PC-9 (cell line): ENCODE data around the gene RET.

ENCODE experiments used
- EZH2 ChIP-seq: fragments of 200-600 bp; sonication (generic); IDR thresholded peaks from 2 replicates; pipeline ENCODE4 v1.8.0; 2017; ENCODE audit warnings: antibody characterized with exemption, low read depth
- TF ChIP-seq, protein P1 (sequence below): fragments of 200-600 bp; sonication (generic); conservative IDR thresholded peaks from 2 replicates; pipeline ENCODE4 v1.6.1; 2017; ENCODE audit warnings: mixed run types, antibody characterized with exemption, mild to moderate bottlenecking, moderate library complexity

DNA sequence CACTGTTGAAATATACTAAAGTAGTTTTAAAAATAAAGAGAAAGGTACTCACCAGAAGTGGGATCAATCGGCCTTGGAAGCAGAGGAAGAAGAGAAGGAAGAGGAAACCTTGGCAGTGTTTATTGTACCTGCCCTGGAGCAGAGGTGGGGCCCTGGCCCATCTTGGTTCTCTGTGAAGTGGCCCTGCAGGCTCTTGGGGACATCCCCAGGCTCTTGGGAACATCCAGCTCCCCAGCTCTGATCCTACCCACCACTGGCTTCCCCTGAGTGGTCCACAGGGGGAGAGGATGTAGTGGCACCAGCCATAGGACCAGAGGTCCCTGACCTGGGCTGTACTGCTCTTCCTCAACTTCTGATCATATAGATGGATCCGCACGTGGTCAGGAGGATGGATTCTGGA, 22.3 kb upstream of the RET start:
- TF ChIP-seq, protein P1, sequence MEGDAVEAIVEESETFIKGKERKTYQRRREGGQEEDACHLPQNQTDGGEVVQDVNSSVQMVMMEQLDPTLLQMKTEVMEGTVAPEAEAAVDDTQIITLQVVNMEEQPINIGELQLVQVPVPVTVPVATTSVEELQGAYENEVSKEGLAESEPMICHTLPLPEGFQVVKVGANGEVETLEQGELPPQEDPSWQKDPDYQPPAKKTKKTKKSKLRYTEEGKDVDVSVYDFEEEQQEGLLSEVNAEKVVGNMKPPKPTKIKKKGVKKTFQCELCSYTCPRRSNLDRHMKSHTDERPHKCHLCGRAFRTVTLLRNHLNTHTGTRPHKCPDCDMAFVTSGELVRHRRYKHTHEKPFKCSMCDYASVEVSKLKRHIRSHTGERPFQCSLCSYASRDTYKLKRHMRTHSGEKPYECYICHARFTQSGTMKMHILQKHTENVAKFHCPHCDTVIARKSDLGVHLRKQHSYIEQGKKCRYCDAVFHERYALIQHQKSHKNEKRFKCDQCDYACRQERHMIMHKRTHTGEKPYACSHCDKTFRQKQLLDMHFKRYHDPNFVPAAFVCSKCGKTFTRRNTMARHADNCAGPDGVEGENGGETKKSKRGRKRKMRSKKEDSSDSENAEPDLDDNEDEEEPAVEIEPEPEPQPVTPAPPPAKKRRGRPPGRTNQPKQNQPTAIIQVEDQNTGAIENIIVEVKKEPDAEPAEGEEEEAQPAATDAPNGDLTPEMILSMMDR: no peak
- no peak for TF ChIP-seq EZH2
